Astrocyte (in vitro differentiated cells and primary cell): Measurements from ENCODE around the gene PLEKHA7.

Source experiments
- EZH2 ChIP-seq: IDR thresholded peaks from 2 replicates; pipeline ENCODE4 v1.6.1; 2012; ENCODE audit warnings: mild to moderate bottlenecking, low read length, inconsistent platforms; ENCODE audit not compliant: insufficient read depth
- TF ChIP-seq, protein P1 (sequence below): IDR thresholded peaks from 2 replicates; pipeline ENCODE4 v1.5.1; 2011; ENCODE audit warnings: low read depth, mild to moderate bottlenecking, inconsistent platforms, low read length, moderate library complexity; ENCODE audit not compliant: insufficient read depth

DNA sequence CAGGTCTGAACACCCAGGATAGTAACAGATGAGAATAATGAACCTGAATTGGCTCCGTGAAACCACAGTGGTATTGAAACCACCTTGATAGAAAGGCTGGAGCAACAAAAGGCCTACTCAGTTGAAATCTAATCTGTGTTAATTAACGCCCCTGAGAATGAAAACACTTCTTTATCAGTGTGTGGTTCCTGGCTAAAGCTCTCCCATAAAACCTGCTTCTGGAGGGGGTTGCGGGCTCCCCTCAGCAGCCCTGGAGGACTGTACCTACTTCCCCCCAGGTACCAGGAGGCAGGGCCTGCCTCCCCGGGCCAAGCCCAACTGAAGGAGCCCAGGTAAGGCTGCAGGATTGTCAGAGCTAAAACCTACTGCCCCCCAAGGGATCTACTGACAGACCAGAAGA is 54.6 kb downstream of the PLEKHA7 start:
- TF ChIP-seq, protein P1, sequence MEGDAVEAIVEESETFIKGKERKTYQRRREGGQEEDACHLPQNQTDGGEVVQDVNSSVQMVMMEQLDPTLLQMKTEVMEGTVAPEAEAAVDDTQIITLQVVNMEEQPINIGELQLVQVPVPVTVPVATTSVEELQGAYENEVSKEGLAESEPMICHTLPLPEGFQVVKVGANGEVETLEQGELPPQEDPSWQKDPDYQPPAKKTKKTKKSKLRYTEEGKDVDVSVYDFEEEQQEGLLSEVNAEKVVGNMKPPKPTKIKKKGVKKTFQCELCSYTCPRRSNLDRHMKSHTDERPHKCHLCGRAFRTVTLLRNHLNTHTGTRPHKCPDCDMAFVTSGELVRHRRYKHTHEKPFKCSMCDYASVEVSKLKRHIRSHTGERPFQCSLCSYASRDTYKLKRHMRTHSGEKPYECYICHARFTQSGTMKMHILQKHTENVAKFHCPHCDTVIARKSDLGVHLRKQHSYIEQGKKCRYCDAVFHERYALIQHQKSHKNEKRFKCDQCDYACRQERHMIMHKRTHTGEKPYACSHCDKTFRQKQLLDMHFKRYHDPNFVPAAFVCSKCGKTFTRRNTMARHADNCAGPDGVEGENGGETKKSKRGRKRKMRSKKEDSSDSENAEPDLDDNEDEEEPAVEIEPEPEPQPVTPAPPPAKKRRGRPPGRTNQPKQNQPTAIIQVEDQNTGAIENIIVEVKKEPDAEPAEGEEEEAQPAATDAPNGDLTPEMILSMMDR: no peak
- no peak for TF ChIP-seq EZH2
